IPS-11a (cell line): Measurements from ENCODE around the gene C9orf57.
"Not testable (repeated sequence)": the region's sequence is repeated elsewhere in the genome, so short reads cannot be mapped to it uniquely, and the experiment has no call there.

Experiments used
- H3K4me3 ChIP-seq: one replicate; pipeline ENCODE4 v1.5.1; 2013; ENCODE audit warnings: low read depth, low read length, control low read depth

The C9orf57 gene

DNA sequence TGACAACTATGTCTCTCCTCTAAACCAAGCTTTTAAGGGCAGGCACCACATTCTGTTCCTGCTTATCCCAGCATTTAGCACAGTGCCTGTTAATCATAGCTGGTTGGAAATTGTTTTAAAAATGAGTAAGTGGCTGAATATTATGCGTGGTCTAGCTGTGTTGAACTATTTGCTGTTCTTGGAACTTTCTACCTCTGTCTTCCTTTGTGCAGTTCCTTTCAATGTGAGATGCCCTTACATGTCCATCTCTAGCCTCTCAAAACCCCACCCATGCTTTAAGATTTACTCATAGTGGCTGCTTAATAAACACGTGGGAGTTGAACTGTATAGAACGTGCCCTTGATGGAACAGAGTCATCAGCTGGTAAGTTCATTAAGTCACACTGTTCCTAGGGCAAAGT is 34.5 kb downstream of the C9orf57 start:
- no peak overlapping the region for H3K4me3 ChIP-seq

DNA sequence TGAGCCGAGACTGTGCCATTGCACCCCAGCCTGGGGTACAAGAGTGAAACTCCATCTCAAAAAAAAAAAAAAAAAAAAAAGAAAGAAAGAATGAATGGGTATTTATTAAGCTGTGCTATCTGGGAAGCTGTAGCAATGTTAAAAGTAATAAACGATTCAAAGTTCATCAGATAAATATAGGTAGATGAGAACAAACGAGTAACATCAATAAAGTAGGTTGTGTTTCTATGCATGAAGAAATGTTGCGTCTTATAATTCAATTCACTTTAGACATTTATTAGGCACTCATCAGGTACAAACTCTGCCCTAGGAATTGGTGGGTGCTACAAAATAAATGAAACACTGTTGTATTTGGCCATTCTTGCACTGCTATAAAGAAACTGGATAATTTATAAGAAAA is 36.8 kb downstream of the C9orf57 start:
- no peak overlapping the region for H3K4me3 ChIP-seq

DNA sequence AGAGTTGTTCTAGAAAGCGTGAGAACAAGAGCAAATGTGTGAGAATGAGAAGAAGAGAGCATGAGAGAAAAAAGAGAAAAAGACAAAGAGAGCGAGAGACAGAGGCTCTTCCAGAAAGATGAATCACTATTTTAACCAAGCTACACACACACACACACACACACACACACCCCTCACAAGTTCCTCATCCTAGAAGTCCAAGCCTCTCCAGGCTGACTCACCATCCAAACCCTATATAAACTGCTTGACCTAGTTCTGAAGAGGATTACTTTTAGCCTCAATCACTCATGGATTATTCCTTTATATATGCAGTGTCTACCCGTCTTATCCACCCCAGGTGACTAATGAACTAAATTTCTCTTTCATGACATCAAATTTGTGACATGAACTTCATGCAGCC is 37.6 kb downstream of the C9orf57 start:
- no peak overlapping the region for H3K4me3 ChIP-seq

DNA sequence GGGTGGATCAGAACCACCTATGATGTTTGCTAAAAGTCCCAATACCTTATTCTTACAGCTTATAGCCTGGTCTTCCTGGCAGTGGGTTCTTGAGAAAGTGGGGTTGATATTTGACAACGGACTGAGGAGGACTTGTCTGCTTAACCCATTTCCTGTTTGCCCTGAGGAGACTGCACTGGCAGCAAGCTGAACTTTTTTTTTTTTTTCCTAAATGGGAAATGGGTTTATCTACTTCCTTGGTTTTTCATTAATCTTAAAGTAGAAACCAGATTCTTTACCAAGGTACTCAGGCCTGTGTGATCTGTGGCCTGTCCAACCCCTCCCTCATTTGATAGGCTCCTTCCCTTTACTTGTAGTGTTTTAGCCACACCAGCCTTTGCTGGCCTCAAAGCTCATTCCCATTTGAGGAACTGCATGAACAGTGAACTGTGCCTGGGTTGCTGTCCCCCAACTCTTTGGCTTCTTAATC is 47.1 kb downstream of the C9orf57 start:
- H3K4me3 ChIP-seq, result no peak overlapping the region

DNA sequence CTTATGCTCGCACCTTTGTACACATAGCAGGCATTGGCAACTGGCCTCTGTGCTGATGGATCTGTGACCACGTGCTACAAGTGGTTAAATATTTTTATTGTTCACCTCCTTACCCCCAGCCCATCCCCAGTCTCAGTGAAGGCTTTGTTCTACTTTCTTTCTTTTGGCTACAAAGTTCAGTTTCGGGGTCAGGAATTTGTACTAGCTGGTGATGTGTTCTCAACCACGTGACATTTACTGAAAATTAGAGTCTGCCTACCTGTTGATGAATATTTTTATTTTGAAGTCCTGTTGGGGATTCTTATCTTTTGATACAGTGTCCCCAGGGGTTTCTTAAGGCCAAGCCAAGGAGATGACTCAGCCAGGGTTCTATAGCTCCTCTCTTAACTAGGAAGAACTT is 47.8 kb downstream of the C9orf57 start:
- no peak overlapping the region for H3K4me3 ChIP-seq

DNA sequence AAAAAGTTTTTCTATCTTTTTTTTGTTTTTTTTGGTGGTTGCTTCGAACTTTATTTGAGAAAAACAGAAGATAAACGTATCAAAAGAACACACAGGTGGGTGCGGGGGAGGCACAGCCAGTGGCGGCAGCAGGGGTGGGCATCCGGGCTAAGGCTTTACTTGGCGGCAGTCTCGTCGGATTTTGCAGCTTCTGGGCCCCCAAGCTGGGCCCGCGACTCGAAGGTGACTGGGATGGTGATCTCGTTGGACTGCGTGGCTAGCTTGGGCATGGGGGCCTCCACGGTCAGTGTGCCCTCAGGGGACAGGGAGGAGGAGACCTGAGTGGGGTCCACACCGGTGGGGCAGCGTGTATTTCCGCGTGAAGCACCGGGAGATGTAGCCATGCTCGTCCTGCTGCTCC is 52.7 kb downstream of the C9orf57 start:
- not testable (repeated sequence) for H3K4me3 ChIP-seq

DNA sequence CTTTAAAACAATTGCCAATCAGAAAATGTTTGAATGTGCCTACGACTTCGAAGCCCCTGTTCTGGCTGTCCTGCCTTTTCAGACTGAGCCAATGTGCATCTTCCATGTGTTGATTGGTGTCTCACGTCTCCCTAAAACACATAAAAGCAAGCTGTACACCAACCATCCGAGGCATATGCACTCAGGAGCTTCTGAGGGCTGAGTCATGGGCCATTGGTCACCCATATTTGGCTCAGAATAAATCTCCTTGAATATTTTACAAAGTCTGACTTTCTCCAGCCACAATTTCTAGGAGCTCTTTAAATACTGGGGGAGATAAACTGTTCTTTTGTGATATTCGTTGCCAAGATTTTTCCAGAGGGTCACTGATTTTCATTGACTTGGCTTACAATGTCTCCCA is 53.9 kb downstream of the C9orf57 start:
- no peak overlapping the region for H3K4me3 ChIP-seq

DNA sequence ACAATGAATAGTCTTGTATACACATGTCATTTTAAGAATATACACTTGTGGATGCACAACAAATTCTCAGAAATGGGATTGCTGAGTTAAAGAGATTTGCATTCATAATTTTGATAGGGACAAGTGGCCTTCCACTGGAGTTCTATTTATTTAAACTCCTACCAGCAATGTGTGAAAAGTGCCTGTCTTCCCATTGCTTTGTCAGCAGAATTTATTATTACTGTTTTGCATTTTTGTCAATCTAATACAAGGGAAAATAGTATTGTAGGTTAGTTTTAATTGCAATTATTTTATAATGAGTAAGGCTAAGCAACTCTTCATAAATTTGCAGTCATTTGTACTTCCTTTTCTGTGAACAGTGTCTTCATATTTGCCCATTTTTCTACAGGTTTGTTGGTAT is 55.0 kb downstream of the C9orf57 start:
- no peak overlapping the region for H3K4me3 ChIP-seq
